Epidermal melanocyte (primary cell): Measurements from ENCODE around the gene LZTS3.
"Not testable (repeated sequence)": the region's sequence is repeated elsewhere in the genome, so short reads cannot be mapped to it uniquely, and the experiment has no call there.

Experiments
- DNase-seq: peaks from one replicate; pipeline ENCODE4 v3.0.0; 2011; ENCODE audit warnings: low spot score; ENCODE audit not compliant: insufficient read length

Gene LZTS3

DNA sequence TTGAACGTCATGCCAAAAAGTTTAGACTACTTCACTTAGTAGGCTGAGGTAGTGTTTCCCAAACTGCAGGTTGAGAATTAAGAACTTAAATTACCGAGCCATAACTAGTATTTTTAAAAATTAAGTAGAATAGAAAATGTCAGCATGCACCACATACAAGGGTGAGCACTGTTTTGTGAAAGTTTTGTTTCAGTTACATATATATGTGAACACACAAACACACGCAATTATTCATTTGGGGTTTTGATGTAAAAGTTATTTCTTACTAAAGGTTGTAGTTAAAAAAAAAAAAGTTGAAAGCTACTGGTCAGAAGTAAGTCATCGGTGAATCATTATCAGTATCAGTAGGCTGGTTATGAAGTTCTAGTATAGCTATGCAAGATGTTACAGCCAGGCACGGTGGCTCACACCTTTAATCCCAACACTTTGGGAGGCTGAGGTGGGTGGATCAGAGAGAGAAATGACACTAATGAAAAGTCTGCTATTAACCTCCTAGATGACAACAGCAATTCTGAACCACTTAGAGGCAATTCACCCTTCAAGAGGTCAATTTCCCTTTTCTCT, 37.8 kb downstream of the LZTS3 start:
- no peak for DNase-seq

DNA sequence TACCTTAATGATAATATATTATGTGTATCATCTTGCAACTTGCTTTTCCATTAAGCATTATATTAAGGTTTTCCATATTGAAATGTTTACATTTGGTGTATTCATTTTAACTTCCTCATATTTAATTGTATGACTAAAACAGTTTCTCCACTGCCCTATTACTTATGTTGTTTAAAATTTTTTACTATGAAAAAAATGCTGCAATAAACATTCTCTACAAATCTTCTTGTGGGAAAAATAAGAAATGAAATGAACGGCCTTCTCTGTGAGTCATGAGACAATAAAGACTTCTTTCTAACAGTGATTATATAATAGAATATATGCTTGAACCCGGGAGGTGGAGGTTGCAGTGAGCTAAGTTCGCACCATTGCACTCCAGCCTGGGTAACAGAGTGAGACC, 39.2 kb downstream of the LZTS3 start:
- no peak for DNase-seq

DNA sequence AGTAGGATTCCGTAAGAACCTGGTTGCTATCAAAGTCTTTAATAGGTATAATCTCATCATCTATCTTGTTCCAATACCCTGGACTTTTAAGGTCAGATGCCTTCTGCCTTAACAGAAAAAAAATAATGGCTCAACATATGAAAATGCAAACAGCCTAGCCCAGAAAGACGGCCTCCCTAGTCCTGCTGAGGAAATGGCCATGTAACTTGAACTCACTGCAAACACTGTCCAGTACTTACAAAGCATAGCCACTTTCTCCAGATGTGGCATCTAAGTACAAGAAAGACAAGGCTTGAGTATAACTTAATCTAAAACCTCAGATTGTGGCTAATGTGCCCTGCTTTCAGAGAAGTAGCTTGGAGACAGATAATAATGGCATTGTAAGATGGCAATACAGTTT, 40.2 kb downstream of the LZTS3 start:
- no peak for DNase-seq

DNA sequence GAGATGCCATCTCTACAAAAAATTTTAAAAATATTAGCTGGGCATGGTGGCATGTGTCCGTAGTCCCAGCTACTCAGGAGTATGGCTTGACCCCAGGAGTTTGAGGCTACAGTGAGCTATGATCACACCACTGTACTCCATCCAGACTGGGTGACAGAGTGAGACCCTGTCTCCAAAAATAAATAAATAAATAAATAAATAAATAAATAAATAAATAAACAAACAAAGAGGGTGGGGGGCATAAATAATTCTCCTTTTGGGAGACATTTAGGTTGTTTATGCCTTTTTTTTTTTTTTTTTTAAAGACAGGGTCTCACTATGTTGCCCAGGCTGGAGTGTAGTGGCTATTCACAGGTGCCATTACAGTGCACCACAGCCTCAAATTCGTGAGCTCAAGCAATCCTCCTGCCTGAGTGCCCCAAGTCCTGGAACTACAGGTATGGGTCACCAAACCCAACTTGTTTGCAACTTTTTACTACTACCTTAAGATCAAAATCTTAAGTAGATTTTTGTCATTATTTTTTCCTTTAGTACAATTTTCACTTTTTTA, 43.2 kb downstream of the LZTS3 start:
- DNase-seq = no peak

DNA sequence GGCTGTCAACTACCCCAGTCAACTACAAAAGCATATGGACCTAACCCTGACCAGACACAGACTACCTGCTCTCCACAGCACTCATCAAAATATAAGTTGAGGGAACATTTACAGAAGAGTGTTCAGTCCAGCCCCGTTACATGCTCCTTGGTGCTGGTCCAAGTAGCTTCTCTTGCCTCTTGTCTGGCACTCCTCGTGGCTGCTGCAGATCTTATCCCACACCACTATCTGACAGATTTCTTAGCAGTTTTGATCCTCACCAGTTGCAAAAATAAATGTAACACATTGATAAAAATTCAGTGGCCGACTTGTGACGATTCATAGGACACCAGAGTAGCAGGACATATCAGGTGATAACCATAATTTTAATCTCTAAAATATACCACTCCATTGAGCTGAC, 44.3 kb downstream of the LZTS3 start:
- no peak for DNase-seq

DNA sequence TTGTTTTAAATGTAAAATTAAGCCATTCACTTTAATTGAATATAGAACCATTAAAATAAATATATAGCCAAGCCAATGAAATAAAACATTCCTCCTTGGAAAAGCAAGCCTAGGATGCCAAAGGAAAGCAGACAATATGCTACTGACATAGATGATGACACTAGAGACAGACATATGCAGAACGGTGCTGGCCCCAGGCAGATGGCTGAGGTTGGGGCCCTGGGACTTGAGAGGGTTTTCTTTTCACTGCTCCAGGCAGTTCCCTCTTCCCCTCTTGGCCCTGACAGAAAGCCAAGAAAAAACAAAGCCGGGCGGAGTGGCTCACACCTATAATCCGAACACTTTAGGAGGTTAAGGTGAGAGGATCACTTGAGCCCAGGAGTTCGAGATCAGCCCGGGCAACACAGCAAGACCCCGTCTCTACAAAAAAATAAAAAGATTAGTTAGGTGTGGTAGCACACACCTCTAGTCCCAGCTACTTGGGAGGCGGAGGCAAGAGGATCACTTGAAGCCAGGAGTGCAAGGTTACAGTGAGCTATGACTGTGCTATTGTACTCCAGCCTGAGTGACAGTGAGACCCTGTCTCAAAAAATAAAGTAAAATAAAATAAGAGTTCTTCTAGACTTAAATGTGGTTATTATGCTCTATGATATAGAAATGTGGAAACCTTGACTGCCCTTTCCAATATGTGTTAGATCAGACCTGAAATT, 44.9 kb downstream of the LZTS3 start:
- DNase-seq = no peak

DNA sequence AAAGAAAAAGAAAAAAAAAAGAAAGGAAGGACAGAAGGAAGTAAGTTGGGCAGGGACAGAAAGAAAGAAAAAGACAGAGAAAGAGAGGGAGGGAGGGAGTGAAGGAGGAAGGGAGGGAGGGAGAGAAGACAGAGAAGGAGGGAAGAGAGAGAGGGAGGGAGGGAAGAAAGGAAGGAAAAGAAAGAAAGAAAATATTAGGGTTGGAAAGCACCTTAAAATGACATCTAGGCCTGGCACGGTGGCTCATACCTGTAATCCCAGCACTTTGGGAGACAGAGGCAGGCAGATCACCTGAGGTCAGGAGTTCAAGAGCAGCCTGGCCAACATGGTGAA, 46.9 kb downstream of the LZTS3 start:
- DNase-seq = no peak

DNA sequence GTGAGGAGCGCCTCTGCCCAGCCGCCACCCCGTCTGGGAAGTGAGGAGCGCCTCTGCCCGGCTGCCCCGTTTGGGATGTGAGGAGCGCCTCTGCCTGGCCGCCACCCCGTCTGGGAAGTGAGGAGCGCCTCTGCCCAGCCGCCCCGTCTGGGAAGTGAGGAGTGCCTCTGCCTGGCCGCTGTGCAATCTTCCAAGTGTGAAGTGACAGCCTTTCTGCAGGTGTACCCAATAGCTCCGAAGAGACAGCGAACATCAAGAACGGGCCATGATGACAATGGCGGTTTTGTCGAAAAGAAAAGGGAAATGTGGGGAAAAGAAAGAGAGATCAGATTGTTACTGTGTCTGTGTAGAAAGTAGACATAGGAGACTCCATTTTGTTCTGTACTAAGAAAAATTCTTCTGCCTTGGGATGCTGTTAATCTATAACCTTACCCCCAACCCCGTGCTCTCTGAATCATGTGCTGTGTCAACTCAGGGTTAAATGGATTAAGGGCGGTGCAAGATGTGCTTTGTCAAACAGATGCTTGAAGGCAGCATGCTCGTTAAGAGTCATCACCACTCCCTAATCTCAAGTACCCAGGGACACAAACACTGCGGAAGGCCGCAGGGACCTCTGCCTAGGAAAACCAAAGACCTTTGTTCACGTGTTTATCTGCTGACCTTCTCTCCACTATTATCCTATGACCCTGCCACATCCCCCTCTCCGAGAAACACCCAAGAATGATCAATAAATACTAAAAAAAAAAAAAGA, 47.4 kb downstream of the LZTS3 start:
- DNase-seq = not testable (repeated sequence)

DNA sequence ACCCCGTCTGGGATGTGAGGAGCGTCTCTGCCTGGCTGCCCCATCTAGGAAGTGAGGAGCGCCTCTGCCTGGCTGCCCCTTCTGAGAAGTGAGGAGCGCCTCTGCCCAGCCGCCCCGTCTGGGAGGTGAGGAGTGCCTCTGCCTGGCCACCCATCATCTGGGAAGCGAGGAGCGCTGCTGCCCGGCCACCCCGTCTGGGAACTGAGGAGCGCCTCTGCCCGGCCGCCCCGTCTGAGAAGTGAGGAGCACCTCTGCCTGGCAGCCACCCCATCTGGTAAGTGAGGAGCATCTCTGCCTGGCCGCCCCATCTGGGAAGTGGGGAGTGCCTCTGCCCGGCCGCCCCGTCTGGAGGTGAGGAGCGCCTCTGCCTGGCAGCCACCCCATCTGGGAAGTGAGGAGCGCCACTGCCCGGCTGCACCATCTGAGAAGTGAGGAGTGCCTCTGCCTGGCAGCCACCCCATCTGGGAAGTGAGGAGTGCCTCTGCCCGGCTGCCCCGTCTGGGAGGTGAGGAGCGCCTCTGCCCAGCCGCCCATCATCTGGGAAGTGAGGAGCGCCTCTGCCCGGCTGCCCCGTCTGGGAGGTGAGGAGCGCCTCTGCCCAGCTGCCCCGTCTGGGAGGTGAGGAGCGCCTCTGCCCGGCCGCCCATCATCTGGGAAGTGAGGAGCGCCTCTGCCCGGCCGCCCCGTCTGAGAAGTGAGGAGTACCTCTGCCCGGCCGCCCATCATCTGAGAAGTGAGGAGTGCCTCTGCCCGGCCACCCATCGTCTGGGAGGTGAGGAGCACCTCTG, 48.4 kb downstream of the LZTS3 start:
- not testable (repeated sequence) for DNase-seq

DNA sequence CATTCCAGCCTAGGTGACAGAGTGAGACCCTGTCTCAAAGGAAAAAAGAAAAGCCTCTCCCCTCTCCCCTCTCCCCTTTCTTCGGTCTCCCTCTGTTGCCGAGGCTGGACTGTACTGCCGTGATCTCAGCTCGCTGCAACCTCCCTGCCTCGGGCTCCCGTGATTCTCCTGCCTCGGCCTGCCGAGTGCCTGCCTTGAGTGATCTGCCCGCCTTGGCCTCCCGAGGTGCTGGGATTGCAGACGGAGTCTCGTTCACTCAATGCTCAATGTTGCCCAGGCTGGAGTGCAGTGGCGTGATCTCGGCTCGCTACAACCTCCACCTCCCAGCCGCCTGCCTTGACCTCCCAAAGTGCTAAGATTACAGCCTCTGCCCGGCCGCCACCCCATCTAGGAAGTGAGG, 49.2 kb downstream of the LZTS3 start:
- not testable (repeated sequence) for DNase-seq

DNA sequence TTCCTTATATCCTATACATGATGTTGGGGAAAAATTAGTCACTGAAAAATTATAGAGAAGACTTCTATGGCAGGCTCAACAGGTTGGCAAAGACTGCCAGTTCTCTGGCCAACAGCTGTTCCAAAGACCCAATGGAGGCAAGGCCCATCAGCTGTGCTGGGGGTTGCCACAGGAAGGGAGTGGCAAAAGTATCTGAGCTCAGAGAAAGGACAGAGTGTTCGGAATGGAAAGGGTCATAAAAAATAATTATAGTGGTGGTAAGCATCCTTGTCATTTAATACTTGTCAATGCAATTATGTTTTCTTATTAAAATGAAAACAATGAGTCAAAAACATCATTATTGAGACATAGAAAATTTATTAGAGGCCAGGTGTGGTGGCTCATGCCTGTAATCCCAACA, 49.8 kb downstream of the LZTS3 start:
- no peak for DNase-seq

DNA sequence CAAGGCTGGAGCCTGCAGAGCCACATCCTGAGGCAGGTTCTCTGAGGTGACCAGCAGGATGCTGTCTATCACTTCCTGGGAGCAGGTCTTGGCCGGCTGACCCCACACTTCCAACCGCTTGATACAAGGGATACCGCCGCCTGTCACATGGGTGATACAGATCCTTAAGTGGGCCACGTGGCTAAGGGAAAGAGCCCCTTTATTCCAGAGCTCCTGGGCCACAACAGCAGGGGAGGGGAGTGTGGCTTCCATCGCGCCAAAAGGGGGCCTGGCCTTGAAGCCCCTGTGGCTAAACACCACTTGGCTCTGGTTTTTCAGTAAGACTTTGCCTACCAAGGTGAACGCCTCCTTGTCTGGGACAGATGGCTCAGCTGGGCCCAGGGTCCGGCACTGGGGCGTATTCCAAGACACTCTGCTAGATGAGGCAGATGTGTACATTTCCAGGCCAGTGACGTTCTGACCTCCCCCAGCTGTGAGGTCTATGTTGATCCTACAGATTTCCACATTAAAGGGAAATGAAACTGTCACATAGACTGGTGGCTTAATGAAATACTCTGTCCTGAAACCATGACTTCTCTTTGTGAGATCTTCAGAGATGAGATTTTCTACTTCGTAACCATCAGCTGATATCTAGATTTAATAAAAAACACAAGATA, 51.3 kb downstream of the LZTS3 start:
- DNase-seq = no peak

DNA sequence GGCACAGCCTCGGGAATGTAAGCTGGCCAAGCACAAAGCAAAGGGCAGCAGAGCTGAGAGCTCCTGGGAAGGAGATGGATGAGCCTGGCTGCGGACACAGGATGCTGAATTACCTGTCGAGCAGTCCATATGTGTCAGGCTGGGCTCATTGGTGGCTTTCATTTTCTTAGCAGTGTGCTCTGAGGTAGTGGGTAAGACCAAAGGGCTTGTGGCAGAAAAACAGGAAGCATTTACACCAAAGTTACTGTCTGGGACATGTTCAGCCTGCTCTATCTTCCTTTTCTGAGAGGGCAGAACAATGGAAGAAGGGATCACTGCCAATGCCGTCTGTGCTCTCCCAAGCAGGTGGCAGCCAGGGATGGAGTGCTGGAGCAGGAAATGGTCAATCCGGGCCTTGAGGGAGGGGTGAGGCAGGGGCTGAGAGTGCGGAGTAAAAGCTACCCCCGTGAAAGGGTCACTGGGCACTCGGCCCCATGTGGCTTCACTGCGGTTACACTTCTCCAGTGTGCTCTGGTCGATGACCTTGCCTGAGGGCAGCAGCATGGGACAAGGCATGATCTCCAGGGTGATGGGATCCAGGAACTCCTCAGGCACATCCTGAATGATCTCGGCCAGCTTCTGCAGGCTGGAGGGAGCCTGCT, 52.0 kb downstream of the LZTS3 start:
- no peak for DNase-seq

DNA sequence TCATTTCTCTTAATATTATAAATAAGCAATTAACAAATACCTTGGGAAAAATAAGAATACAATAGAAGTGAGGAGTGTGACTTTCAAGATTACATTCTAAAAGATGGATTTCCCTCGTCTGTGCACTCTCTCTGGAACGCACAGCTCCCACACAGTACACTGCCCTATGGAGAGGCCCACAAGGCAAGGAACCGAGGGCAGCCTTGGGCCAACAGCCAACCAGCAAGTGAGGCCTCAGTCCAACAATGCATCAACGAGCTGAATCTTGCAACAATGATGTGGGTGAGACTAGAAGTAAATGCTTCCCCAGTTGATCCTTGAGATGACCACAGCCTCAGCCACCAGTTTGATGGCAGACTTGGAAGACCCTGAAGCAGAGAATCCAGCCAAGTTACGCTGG, 54.3 kb downstream of the LZTS3 start:
- no peak for DNase-seq

DNA sequence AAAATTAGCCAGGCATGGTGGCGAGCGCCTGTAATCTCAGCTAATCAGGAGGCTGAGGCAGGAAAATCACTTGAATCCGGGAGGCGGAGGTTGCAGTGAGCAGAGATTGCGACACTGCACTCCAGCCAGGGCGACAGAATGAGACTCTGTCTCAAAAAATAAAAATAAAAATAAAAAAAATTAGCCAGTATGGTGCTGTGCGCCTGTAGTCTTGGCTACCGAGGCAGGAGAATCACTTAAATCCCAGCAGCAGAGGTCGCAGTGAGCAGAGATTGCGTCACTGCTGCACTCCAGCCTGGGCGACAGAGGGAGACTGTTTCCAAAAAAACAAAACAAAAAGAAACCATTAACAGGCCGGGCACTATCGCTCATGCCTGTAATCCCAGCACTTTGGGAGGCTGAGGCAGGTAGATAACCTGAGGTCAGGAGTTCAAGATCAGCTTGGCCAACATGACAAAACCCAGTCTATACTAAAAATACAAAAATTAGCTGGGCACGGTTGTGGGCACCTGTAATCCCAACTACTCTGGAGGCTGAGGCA, 55.4 kb downstream of the LZTS3 start:
- DNase-seq = not testable (repeated sequence)

DNA sequence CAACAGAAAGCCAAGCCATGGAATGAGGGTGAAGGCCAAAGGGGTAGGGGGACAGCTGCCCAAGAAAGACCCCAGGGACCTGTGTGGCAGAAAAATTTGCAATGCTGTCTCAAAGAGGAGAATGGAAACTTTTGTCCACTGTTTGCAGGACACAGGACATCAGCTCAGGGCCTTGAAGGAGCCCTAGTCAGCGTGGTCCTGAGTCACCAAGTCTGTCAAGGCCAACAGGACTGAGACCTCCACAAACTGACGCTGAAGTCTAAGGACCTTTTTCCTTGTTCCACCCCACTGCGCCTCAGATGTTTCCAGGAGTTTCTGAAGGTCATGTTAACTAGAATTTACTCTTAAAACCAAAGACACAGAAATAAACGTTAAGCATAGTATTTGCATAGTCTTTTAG, 57.0 kb downstream of the LZTS3 start:
- DNase-seq = no peak

DNA sequence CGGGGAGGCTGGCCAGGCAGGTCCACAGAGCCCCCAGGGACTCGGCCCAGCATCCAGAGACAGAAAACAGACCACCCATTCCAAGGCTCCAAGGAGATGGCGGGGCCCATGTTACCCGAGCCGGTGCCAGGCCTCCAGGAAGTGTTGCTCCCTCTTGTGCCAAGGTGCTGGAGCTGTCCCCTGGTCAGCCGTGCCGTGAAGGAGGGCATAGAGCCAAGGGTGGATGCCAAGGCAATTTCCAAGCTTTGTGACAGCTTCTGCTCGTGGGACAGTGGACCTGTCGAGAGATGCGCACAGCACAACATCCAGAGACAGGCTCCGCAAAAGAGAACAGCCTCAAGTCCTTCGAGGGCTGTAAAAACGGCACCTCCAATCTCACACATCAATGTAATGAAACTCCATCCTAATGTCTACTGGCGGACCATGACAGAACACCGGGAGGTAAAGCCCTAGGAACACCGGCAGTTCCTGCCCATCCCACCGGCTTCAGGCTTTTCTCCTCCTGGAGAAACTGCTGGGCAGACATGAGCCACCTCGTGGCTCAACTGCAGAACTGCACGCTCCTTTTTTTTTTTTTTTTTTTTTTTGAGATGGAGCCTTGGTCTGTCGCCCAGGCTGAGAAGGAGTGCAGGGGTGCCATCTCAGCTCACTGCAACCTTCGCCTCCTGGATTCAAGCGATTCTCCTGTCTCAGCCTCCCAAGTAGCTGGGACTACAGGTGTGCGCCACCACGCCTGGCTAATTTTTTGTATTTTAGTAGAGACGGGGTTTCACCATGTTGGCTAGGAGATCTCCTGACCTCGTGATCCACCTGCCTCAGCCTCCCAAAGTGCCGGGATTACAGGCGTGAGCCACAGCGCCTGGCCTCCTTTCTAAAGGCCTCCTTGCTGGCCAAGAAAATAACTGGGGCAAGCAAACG, 57.9 kb downstream of the LZTS3 start:
- peak; percentile 78 for DNase-seq
